ENCODE data around the gene ACTA2.

ACTA2 gene

GRCh38 chr10:88889559-88890337 is 62.8 kb downstream of the ACTA2 start:
- DNase-seq = no peak

- DNase-seq = no peak
Observed at GRCh38 chr10:88888810-88889445, 63.6 kb downstream of the ACTA2 start.

GRCh38 chr10:88886557-88886956 is 66.0 kb downstream of the ACTA2 start:
- DNase-seq = no peak
